GM21528 (cell line): Measurements from ENCODE around the gene LIN28B.
"Not testable (repeated sequence)": the region's sequence is repeated elsewhere in the genome, so short reads cannot be mapped to it uniquely, and the experiment has no call there.

ENCODE experiments used
- ATAC-seq: cut with Tn5 transposase; IDR thresholded peaks from one replicate; pipeline ENCODE4 v1.9.1; 2021; ENCODE audit warnings: mild to moderate bottlenecking, moderate library complexity; ENCODE audit not compliant: unreplicated experiment, low FRiP score

LIN28B gene

DNA sequence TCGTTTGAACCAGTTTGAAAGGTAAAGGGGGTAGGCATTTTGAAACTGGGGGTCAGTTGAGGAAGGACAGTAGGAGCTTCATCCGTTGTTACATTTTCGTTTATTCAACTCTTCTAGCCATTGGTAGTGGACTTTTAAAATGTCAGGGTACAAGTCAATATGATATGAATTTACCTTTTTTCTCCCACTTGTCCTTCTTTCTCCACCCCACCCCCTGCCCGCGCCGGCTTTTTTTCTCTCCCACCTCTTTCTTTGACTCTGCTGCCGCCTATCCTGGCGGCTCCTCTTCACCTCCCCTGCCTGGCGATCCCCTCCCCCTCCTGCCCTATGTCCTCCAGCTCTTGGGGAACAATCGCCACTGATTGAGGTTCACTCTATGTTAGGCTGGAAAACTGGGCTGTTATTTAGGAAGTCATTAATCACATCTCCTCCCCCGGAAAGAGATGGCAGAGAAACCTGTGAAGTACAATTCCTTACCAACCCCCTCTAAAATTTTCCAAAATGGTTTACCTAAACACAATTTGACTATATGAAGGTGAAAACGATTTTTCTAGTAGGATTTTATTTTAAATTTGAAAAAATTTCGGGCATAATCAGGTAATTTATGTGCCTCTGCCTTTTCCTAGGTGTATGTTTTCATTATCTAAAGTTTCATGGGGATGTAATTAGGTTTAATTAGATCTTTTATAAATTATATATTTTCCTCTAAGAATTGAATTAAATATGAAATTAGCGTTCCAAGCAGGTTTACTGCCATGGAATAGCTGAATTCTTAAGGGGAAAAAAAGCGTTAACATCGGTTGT is 778 bp upstream of the LIN28B start:
- ATAC-seq, result no peak

GRCh38 chr6:104957301-104958177 is 632 bp downstream of the LIN28B start:
- ATAC-seq, result no peak

DNA sequence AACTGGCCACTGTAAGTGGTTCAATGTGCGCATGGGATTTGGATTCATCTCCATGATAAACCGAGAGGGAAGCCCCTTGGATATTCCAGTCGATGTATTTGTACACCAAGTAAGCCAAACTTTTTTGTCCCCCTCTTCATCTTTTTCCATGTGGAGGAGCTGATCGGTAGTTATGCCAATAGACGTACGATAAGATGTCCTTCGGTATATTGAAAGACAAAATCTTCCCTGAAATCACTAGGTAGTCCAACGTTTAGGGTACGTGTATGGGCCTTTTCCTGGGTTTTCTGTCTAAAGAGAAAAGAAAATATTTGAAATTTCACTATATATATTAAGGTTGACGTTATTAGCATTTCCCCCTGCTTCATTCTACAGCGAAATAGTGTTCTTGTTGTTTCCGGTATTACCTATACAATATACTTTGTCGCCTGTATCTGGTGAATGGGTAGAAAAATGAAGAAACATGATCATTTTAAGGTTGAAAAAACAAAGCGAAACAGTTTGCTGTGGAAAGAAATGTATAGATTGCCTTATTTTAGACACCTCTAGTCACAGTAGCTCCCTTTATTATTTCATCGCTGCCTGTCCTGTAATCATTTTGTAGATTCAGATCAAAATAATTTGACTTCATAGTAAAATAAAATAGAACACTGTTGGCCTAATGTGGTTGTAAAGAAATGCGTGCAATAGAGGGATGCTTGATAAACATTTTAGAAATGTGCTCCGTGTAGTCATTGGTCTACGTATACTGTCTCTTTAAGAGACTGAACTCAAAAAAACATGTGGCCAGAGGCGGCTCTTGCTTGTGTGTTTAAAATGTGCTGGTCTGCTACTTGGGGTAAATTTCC is 1.5 kb downstream of the LIN28B start:
- ATAC-seq, result no peak

DNA sequence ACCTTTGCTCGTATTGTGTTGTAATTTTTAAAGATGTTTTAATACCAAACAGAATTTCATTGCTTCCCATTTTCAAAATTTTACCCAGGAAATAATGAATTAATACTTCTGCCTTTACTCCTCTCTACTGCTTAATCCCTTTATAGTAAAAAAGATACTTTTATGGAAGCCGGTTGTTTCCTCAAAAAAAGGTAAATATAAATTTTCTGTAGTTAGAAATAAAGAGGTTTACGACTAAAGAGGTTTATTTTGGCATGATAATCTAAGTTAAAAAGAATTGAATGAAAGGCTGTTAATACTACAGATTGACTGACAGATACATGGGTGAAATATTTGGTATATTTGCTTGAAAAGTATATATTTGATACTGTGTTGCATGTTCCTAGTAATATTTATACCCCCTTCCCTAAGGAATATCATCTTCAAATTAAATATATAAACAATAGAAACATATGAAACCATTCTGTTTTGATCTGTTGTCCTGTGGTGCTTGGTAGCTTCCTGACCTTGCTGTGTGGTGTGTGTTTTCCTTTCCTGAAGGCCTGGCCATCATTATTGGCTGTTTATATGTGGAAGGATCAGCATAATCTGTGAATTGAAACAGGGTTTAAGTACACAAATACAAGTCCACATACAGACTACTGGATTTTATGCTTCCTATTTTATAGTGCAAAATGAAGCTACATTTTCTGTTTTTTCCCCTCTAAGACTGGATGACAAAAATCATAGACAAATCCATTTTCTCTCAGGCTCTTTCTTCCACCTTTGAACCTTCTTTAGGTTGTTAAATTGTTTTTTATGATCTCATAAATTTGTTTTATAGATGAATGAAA is 2.3 kb downstream of the LIN28B start:
- ATAC-seq, result no peak

GRCh38 chr6:104969108-104969507 is 12.2 kb downstream of the LIN28B start:
- no peak for ATAC-seq

- no peak for ATAC-seq
These were observed 13.1 kb downstream of the LIN28B start for GRCh38 chr6:104969785-104970581.

- no peak for ATAC-seq
These were observed 16.5 kb downstream of the LIN28B start for GRCh38 chr6:104973404-104973803.

- ATAC-seq, result no peak
These were observed 26.4 kb downstream of the LIN28B start for GRCh38 chr6:104983296-104983695.

GRCh38 chr6:104983776-104984175 is 26.9 kb downstream of the LIN28B start:
- ATAC-seq, result no peak

GRCh38 chr6:104984831-104985230 is 27.9 kb downstream of the LIN28B start:
- no peak for ATAC-seq

DNA sequence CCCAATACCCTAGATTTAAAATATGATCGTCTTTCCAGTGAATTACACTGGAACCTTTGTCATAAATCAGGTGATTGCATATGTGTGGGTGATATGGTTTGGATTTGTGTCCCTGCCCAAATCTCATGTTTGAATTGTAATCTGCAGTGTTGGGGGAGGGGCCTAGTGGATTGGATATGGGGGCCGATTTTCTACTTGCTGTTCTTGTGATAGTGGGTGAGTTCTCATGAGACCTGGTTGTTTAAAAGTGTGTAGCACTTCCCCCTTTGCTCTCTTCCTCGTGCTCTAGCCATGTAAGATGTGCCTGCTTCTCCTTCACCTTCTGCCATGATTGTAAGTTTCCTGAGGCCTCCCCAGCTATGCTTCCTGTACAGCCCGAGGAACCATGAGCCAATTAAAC is 29.0 kb downstream of the LIN28B start:
- ATAC-seq, result not testable (repeated sequence)

- no peak for ATAC-seq
These were observed 29.7 kb downstream of the LIN28B start for GRCh38 chr6:104986625-104987024.

DNA sequence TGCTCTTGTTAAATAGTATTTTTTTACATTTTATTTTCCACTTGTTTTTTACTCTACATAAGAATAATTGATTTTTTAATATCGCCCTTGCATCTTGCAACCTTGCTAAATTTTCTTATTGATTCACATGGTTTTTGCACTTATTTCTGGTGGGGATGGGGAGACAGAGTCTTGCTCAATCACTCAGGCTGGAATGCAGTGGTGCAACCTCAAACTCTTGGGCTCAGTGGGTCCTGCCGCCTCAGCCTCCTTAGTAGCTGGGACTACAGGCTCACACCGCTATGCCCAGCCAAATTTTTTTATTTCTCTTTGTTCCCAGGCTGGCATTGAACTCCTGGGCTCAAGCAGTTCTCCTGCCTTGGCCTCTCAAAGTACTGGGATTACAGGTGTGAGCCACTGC is 30.3 kb downstream of the LIN28B start:
- no peak for ATAC-seq

GRCh38 chr6:104990085-104990484 is 33.2 kb downstream of the LIN28B start:
- no peak for ATAC-seq

- not testable (repeated sequence) for ATAC-seq
These were observed 34.2 kb downstream of the LIN28B start for GRCh38 chr6:104991062-104991461.

DNA sequence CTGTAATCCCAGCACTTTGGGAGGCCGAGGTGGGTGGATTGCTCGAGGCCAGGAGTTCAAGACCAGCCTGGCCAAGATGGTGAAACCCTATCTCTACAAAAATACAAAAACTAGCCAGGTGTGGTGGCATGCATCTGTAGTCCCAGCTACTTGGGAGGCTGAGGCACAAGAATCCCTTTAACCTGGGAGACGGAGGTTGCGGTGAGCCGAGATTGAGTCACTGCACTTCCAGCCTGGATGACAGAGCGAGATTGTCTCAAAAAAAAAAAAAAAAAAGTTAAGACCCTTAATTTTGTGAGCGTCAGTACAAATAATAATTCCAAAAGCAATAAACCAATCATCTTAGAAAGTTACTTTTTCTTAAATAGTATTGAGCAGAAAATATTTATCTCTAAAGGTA is 36.7 kb downstream of the LIN28B start:
- ATAC-seq, result not testable (repeated sequence)

GRCh38 chr6:104995989-104996617 is 39.2 kb downstream of the LIN28B start:
- no peak for ATAC-seq

DNA sequence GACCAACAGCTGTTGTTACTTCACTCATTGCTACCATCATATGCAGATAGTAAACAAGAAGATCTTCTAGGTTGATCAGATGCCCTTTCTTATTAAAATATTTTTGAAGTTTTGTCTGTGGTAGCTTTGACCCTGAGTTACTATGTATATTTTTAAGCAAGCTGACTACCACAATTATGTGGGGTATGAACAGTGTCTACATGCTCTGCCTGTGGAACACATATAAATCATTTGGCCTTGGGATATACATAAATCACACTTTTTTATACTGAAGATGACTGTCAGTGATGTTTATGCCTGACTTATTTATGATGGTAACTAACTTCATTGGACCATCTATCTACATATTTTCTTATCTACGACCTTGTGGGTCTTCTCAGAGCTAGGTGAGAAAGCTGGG is 44.2 kb downstream of the LIN28B start:
- ATAC-seq, result no peak

GRCh38 chr6:105001906-105002305 is 45.0 kb downstream of the LIN28B start:
- no peak for ATAC-seq
